Glutamatergic neuron (in vitro differentiated cells): ENCODE measurements around the gene BABAM2. TPM values are rescaled to one million over a fixed set of nuclear protein-coding genes. Genes with fewer than 3 reads are reported as not detected.

ENCODE experiments used
- DNase-seq: peaks from one replicate; pipeline ENCODE4 v3.0.0; 2022
- H3K27ac Mint-ChIP-seq: one replicate; pipeline ENCODE4 v1.8.0; 2020; ENCODE audit warnings: mild to moderate bottlenecking, mixed read lengths, inconsistent platforms; ENCODE audit not compliant: unreplicated experiment
- H3K27me3 Mint-ChIP-seq: one replicate; pipeline ENCODE4 v1.8.0; 2020; ENCODE audit warnings: mild to moderate bottlenecking, moderate library complexity, mixed read lengths, inconsistent platforms; ENCODE audit not compliant: unreplicated experiment
- H3K36me3 Mint-ChIP-seq: one replicate; pipeline ENCODE4 v1.8.0; 2020; ENCODE audit warnings: mild to moderate bottlenecking, mixed read lengths, inconsistent platforms; ENCODE audit not compliant: unreplicated experiment
- H3K4me1 Mint-ChIP-seq: one replicate; pipeline ENCODE4 v1.8.0; 2020; ENCODE audit warnings: mild to moderate bottlenecking, low read depth, mixed read lengths, inconsistent platforms; ENCODE audit not compliant: unreplicated experiment
- H3K4me3 Mint-ChIP-seq: one replicate; pipeline ENCODE4 v1.8.0; 2020; ENCODE audit warnings: mild to moderate bottlenecking, mixed read lengths, inconsistent platforms; ENCODE audit not compliant: unreplicated experiment
- H3K9me3 Mint-ChIP-seq: one replicate; pipeline ENCODE4 v1.8.0; 2020; ENCODE audit warnings: mild to moderate bottlenecking, moderate library complexity, mixed read lengths, inconsistent platforms; ENCODE audit not compliant: unreplicated experiment
- total RNA-seq: library from RNA; stranded (reverse); fragmentation: NEBNext Ultra II Directional; extraction: Animal tissue kit (Norgen Biotek cat#: 25700); gene quantifications from one replicate; pipeline ENCODE4 v1.2.1, GENCODE V29; 2021; ENCODE audit not compliant: unreplicated experiment
- TF ChIP-seq, protein P1 (sequence below): fragments of 200-600 bp; sonication (generic); IDR thresholded peaks from one replicate; pipeline ENCODE4 v1.5.0; 2021; ENCODE audit not compliant: partially characterized antibody, unreplicated experiment

Gene BABAM2
- total RNA-seq, 1 donor from 2014 or later = 29.9 TPM

- Mint-ChIP-seq H3K27ac (no peak overlapping the region), H3K9me3 (no peaks in the 10 kb centered on the region), H3K36me3 (no peaks in the 10 kb centered on the region), H3K4me1 (no peaks in the 10 kb centered on the region), H3K4me3 (no peak overlapping the region), H3K27me3 (peaks cover 4% of the 10 kb centered on the region)
- TF ChIP-seq, protein P1, sequence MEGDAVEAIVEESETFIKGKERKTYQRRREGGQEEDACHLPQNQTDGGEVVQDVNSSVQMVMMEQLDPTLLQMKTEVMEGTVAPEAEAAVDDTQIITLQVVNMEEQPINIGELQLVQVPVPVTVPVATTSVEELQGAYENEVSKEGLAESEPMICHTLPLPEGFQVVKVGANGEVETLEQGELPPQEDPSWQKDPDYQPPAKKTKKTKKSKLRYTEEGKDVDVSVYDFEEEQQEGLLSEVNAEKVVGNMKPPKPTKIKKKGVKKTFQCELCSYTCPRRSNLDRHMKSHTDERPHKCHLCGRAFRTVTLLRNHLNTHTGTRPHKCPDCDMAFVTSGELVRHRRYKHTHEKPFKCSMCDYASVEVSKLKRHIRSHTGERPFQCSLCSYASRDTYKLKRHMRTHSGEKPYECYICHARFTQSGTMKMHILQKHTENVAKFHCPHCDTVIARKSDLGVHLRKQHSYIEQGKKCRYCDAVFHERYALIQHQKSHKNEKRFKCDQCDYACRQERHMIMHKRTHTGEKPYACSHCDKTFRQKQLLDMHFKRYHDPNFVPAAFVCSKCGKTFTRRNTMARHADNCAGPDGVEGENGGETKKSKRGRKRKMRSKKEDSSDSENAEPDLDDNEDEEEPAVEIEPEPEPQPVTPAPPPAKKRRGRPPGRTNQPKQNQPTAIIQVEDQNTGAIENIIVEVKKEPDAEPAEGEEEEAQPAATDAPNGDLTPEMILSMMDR = no peak
- no peak for DNase-seq
Measured at GRCh38 chr2:27849558-27850205, 40.8 kb upstream of the BABAM2 start.

GRCh38 chr2:27852691-27853090, 37.8 kb upstream of the BABAM2 start:
- H3K27ac Mint-ChIP-seq = no peak overlapping the region
- no peak for DNase-seq
- H3K4me3 Mint-ChIP-seq = no peak overlapping the region
- peaks cover 2% of the 10 kb centered on the region for H3K9me3 Mint-ChIP-seq
- H3K4me1 Mint-ChIP-seq = no peaks in the 10 kb centered on the region
- TF ChIP-seq, protein P1 = no peak
- peaks cover 4% of the 10 kb centered on the region for H3K27me3 Mint-ChIP-seq
- H3K36me3 Mint-ChIP-seq = peaks cover 10% of the 10 kb centered on the region

DNA sequence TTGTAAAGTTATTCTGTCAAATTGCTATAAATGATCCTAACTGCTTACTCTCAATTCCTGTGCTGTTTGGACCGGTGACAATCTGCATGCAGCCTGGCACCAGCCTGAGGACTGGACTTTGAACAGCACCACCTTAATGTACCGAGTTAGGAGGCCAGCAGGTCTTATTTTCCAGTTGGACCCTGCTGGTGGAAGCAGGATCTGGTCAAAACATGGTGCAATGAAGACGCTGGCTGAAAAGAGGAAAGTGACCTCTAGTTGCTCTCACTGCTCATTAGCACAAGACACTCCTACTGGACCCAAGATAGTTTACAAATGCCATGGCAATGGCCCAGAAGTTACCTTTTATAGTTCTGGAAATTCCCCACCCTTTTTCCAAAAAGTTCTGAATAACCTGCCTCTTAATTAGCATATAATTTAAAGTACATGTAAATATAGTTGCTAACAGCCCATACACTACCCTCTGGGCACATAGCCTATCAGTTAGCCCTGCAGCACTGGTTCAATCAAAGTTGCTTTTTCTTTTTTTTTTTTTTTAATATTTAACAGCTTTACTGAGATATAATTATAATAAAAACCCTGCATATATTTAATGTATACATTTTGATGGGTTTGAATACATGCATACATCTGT, 36.2 kb upstream of the BABAM2 start:
- TF ChIP-seq, protein P1 = no peak
- DNase-seq = no peak
- Mint-ChIP-seq H3K4me3 (no peak overlapping the region), H3K9me3 (peaks cover 2% of the 10 kb centered on the region), H3K27ac (no peak overlapping the region), H3K4me1 (no peaks in the 10 kb centered on the region), H3K36me3 (peaks cover 10% of the 10 kb centered on the region), H3K27me3 (peaks cover 4% of the 10 kb centered on the region)

- H3K36me3 Mint-ChIP-seq = peaks cover 10% of the 10 kb centered on the region
- DNase-seq = no peak
- H3K9me3 Mint-ChIP-seq = peaks cover 2% of the 10 kb centered on the region
- TF ChIP-seq, protein P1 = no peak
- no peak overlapping the region for H3K4me3 Mint-ChIP-seq
- no peaks in the 10 kb centered on the region for H3K4me1 Mint-ChIP-seq
- H3K27me3 Mint-ChIP-seq = peaks cover 4% of the 10 kb centered on the region
- H3K27ac Mint-ChIP-seq = no peak overlapping the region
Measured at GRCh38 chr2:27855476-27855875, 35.1 kb upstream of the BABAM2 start.

DNA sequence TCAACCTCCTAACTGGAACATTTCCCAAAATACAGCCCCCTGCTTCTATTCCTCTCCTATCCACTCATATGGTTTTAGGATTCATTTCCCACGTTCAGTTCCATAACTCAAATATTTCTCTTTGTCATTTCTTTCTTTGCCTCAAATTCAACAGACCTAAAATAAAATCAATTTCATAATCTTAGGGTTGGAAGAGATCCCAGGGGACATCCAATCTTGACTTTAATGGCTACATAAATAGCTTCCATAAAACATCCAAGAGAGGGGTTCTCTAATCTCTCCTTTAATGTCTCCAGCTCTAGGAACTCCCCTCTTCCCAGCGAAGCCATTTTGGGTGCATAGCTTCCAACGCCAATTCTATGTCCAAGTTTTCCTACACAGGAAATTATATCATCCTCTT, 34.1 kb upstream of the BABAM2 start:
- Mint-ChIP-seq H3K4me1 (no peaks in the 10 kb centered on the region), H3K36me3 (peaks cover 10% of the 10 kb centered on the region), H3K27me3 (peaks cover 7% of the 10 kb centered on the region), H3K27ac (no peak overlapping the region), H3K9me3 (peaks cover 2% of the 10 kb centered on the region), H3K4me3 (no peak overlapping the region)
- TF ChIP-seq, protein P1 = no peak
- no peak for DNase-seq
